HG03457 (cell line): ENCODE measurements around the gene EIF2B5.
A peak's percentile ranks its signal among the peaks of the same experiment; 100 is the strongest.

Source experiments
- ATAC-seq: cut with Tn5 transposase; IDR thresholded peaks from one replicate; pipeline ENCODE4 v1.9.1; 2021; ENCODE audit warnings: moderate number of reproducible peaks; ENCODE audit not compliant: unreplicated experiment

EIF2B5 gene

GRCh38 chr3:184172681-184173373 is 37.7 kb downstream of the EIF2B5 start:
- ATAC-seq = no peak

DNA sequence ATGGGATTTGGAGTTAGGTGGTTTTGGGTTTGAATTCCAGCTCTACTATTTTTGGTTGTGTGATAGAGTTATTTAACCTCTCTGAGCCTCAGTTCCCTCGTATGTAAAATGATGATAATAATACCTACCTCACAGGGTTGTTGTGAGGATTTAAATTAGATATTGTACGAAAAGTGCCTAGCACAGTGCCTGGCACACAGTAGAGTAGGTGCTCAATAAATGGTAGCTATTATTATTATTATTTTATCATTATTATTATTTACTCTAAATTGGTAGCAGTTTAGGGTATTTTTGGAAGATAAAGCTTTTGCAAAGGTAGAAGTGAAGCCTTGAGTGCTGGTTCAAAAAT is 38.2 kb downstream of the EIF2B5 start:
- no peak for ATAC-seq

DNA sequence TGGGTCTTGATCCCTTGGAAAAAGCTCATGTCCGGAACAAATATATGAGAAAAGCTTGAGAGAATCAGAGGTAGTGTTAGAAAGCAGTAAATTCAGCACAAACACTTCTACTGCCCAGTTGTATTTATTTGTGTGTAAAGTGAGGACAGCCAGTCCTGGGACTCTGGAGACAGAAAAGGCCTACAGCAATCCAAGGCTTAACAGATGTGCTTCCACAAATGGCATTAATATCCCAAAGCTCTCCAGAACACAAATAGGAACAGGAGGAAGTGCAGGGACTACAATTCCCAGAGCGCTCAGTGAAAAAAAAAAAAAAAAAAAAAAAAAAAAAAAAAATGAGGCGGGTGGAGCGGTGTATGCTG is 39.1 kb downstream of the EIF2B5 start:
- ATAC-seq = no peak

DNA sequence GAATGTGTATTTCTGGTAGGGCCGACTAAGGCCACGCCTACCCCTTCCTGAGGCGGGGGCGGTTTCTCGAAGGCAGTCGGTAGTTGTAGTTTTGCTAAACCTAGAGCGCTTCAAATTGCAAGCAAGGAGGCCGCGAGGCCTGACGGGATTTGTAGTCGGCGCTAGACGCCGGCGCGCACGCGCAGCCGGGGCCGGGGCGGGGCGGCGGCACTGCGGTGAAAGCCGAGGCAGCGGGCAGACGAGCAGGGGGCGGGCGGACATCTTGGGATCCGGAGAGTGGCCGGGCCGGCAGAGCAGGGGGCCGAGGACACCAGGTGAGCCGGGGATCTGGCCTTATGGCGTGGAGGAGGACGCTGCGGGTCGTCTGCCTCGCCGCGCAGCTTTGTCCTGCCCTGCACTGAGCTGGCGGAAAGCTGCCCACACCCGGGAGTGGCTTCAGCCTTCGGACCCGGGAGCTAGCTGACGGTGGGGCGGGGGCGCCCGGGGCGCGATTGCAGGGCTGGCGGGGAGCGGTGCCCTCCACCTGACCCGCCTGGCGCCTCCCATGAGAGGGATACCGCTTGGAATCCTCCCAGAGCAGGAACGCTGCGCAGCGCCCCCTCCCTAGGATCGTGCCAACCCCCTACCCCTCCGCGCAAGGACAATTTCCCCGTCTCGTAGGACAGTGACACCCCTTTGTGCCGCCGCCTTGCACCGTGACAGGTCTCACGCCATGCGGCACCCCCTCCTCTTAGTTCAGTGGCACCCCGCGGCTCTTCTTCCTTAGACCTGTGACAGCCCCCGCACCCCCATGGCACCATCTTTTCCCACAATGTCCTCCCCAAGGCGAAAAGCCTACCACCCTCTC is 39.7 kb downstream of the EIF2B5 start, which contains the start of gene AP2M1:
AP2M1 (plus strand) TSS at position 210 of the 847 bp plus-strand sequence. CDS start 2,139 bp downstream, outside the sequence.
- peak; percentile 79 for ATAC-seq

- no peak for ATAC-seq
Measured at GRCh38 chr3:184175506-184175905, 40.3 kb downstream of the EIF2B5 start.

- ATAC-seq = no peak
Measured at GRCh38 chr3:184175981-184176376, 40.8 kb downstream of the EIF2B5 start.

DNA sequence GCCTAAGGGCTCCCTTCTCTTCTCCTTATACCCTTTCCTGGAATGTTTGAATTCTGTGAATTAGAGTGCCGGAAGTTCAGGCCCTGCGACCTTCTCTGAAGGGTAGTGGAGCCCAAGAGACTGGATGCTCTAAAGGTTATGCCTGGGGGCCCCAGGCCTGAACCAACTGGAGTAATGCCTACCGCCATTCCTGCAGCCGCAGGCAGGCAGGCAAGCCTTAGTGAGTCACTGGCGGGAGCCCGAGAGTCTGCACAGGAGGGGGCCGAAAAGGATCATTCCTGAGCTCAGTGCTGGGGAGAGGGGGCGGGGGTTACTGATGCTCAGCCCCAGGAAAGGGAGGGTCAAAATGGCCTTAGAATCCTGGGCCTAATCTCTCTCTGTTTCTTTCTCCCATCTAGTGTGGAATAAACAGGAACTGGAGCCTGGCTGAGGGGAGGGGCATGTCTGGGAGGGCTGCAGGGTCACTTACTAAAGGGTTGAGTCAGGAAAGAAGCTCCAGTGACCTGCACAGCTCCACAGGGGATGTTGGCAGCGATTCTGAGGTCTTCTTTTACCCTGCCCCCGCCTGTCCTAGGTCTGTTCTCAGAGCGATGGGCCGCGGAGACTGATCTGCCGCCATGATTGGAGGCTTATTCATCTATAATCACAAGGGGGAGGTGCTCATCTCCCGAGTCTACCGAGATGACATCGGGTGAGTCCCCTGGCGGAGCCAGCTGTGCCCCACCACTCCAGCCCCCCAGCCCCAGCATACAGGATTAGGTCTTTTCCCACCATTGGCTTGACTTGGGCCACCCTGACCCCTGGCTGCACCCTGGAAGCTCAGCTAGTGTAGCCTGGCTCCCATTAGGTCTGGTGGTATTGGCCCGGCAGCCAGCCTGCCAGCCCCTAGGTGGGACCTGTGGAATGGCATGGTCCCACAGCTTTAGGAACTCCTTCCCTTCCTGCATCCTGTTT is 41.5 kb downstream of the EIF2B5 start:
- ATAC-seq = no peak

DNA sequence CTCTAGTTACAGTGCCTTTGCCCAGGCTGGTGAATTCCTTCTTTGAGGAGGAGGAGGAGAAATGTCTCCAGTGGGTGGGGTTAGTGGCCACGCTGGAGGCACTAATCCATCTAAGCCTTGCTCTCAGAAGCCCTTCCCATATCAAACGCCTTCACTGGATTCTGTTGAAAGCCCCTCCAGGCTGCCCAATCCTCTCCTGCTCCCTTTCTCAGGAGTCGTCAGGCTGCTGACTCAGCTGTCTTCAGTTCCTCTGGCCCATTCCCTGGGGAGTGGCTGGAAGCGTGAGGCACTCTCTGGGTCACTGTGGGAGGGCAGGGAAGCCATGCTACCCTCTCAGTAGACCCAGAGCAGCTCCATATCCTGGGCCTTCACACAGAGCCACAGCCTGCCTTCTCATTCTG is 42.2 kb downstream of the EIF2B5 start:
- no peak for ATAC-seq

DNA sequence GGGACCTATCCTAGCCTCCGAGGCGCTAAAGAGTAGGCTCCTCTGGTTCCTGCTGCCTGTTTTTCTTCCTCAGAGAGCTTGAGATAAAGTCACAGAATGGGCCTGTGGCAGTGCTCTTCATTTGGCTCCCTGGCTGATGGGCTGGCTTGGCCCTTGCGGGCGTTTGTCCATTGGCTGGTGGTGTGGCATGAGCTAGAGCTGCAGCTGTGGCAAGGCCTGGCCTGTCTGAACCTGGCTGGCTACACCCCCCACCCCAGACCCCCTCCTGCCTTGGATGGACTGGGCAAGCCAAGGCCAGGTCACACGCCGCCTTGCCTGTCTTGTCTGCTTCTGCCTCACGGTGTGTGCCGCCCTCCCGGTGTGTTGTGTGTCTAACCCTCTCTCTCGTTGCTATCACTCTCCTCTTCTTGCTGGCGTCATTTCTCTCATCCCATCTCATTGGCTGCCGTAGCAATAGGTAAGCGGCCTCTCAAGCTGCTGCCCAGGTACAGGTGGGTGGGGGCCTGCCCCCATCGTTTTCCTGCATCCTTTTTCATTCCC is 42.7 kb downstream of the EIF2B5 start:
- no peak for ATAC-seq

- ATAC-seq = no peak
Measured at GRCh38 chr3:184178521-184179138, 43.5 kb downstream of the EIF2B5 start.

DNA sequence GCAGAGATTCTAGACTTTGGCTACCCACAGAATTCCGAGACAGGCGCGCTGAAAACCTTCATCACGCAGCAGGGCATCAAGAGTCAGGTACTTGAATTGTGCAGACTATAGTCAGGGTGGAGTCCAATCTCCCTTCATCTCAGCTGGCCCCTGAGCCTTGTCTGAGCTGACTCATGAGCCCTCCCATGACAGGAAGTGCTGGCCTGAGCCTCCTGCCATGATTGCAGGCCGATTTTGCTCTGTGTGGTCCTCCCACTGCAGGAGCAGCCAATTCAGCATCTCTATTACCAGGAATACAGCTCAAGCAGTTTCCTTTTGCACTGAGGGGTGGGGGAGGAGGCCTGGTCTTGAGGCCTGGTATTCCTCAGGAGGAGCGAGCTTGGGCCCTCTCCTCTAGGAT is 45.0 kb downstream of the EIF2B5 start:
- no peak for ATAC-seq

- ATAC-seq = no peak
Measured at GRCh38 chr3:184181596-184181995, 46.4 kb downstream of the EIF2B5 start.

DNA sequence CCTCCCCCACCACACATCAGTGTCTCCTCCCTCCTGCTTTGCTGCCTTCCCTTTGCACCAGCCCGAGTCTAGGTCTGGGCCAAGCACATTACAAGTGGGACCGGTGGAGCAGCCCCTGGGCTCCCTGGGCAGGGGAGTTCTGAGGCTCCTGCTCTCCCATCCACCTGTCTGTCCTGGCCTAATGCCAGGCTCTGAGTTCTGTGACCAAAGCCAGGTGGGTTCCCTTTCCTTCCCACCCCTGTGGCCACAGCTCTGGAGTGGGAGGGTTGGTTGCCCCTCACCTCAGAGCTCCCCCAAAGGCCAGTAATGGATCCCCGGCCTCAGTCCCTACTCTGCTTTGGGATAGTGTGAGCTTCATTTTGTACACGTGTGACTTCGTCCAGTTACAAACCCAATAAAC is 48.5 kb downstream of the EIF2B5 start:
- ATAC-seq = no peak

GRCh38 chr3:184184546-184185230 is 49.5 kb downstream of the EIF2B5 start:
- ATAC-seq = no peak

GRCh38 chr3:184185461-184186183 is 50.5 kb downstream of the EIF2B5 start:
- ATAC-seq = peak; percentile 77

DNA sequence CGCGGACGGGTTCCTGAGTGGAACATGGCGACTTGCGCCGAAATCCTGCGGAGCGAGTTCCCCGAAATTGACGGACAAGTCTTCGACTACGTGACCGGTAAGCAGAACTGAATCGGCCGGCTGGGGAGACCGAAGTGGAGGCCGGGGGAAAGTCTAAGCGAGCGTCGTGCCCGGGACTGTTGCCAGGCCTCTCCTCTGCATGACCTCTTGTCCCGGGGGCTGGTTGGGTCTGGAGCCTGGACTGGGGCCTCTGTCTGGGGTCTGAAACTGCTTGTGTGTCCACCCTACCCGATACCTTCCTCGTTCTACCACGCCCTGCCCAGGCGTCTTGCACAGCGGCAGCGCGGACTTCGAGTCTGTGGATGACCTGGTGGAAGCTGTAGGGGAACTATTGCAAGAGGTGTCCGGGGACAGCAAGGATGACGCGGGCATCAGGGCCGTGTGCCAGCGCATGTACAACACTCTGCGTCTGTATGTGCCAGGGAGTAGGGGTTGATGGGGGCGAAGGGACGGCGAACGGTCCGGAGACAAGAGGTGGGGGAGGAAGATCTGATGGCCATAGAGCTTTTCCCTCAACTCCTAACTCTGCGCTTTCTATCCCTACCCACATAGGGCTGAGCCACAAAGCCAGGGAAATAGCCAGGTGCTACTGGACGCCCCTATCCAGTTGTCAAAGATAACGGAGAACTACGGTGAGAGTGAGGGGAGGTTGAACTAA is 51.2 kb downstream of the EIF2B5 start, which contains the start of gene ABCF3:
ABCF3 (plus strand) TSS at position 16 of the 718 bp plus-strand sequence; CDS start at position 25, 9 bp downstream.
- peak; percentile 15 for ATAC-seq

DNA sequence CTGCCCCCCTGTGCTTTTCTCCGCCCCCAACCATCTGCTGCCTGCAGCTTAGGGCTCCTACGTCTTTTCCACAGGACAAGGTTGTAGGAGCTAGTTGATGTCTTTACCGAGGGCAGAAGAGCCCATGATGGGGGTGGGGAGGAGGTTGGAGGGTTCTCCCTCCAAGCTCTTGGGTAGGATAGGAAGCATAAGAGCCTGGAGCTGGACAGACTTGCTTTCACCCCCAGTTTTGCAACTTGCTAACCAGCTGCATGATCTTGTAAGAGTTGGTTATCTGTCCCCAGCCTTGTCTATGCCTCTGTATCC is 51.7 kb downstream of the EIF2B5 start:
- no peak for ATAC-seq

DNA sequence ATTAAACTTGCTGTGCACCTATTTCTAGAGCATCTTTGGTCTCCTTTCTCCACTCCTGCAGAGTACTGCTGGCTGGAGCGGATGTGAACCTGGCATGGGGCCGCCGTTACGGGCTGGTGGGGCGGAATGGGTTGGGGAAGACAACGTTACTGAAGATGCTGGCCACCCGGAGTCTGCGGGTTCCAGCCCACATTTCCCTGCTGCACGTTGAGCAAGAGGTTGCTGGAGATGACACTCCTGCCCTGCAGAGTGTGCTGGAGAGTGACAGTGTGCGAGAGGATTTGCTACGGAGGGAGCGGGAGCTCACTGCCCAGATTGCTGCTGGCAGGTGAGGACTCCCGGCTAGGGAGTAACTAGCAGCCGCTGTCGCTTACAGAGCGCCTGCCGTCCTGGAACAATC is 52.9 kb downstream of the EIF2B5 start:
- no peak for ATAC-seq

- no peak for ATAC-seq
Measured at GRCh38 chr3:184189421-184189820, 54.3 kb downstream of the EIF2B5 start.
